AML-193 (cell line): ENCODE data around the gene PRKAG2.
"Not testable (repeated sequence)": the region's sequence is repeated elsewhere in the genome, so short reads cannot be mapped to it uniquely, and the experiment has no call there.

Source experiments
- DNase-seq, 2 experiments: peaks; one replicate each; lab custom pipeline; 2025; lab: John Stamatoyannopoulos, UW

Gene PRKAG2

GRCh38 chr7:151786241-151786640, 90.7 kb downstream of the PRKAG2 start:
- no peak for DNase-seq

GRCh38 chr7:151785681-151785965, 91.3 kb downstream of the PRKAG2 start:
- no peak for DNase-seq

GRCh38 chr7:151784853-151785680, 91.8 kb downstream of the PRKAG2 start:
- no peak for DNase-seq

GRCh38 chr7:151783958-151784575, 92.8 kb downstream of the PRKAG2 start:
- DNase-seq = no peak

GRCh38 chr7:151782598-151783448, 94.1 kb downstream of the PRKAG2 start:
- DNase-seq = peak; percentile 43 to 47

- not testable (repeated sequence) for DNase-seq
Measured at GRCh38 chr7:151782256-151782597, 94.7 kb downstream of the PRKAG2 start.

- DNase-seq = no peak
Measured at GRCh38 chr7:151781161-151781845, 95.6 kb downstream of the PRKAG2 start.

GRCh38 chr7:151780631-151781030, 96.3 kb downstream of the PRKAG2 start:
- no peak for DNase-seq

GRCh38 chr7:151779678-151780077, 97.2 kb downstream of the PRKAG2 start:
- DNase-seq = no peak

GRCh38 chr7:151779255-151779654, 97.7 kb downstream of the PRKAG2 start:
- DNase-seq = no peak

- DNase-seq = no peak
Measured at GRCh38 chr7:151777908-151778670, 98.8 kb downstream of the PRKAG2 start.

GRCh38 chr7:151777495-151777880, 99.4 kb downstream of the PRKAG2 start:
- no peak for DNase-seq

GRCh38 chr7:151776876-151777494, 99.9 kb downstream of the PRKAG2 start:
- no peak for DNase-seq

GRCh38 chr7:151776446-151776845, 100.5 kb downstream of the PRKAG2 start:
- DNase-seq = no peak

- no peak for DNase-seq
Measured at GRCh38 chr7:151775547-151776443, 101.1 kb downstream of the PRKAG2 start.

- no peak for DNase-seq
Measured at GRCh38 chr7:151774951-151775350, 102.0 kb downstream of the PRKAG2 start.

GRCh38 chr7:151773797-151774196, 103.1 kb downstream of the PRKAG2 start:
- no peak for DNase-seq

- no peak for DNase-seq
Measured at GRCh38 chr7:151770232-151770631, 106.7 kb downstream of the PRKAG2 start.

- no peak for DNase-seq
Measured at GRCh38 chr7:151769188-151769821, 107.6 kb downstream of the PRKAG2 start.

- no peak for DNase-seq
Measured at GRCh38 chr7:151768805-151769187, 108.1 kb downstream of the PRKAG2 start.
